Cardiac muscle cell (in vitro differentiated cells and primary cell): Measurements from ENCODE around the gene CSNK1A1. TPM values are rescaled to one million over a fixed set of nuclear protein-coding genes. Genes with fewer than 3 reads are reported as not detected.

Source experiments
- DNase-seq, 2 donors: peaks; one replicate each; pipeline versions ENCODE4 v3.0.0 to v3.0.0-alpha.2; 2010 to 2017; ENCODE audit warnings: low read depth in 1 of 2, low spot score in 1 of 2
- H3K27ac ChIP-seq: fragments of 200-600 bp; sonication (generic); 2 replicates; pipeline ENCODE4 v1.5.1; 2016
- H3K27me3 ChIP-seq: fragments of 200-600 bp; sonication (generic); 2 replicates; pipeline ENCODE4 v1.6.0; 2016; ENCODE audit warnings: control low read depth
- H3K36me3 ChIP-seq: fragments of 200-600 bp; sonication (generic); 2 replicates; pipeline ENCODE4 v1.5.1; 2016; ENCODE audit warnings: control low read depth
- H3K4me1 ChIP-seq: fragments of 200-600 bp; sonication (generic); 2 replicates; pipeline ENCODE4 v1.8.1; 2017; ENCODE audit warnings: low read depth, mild to moderate bottlenecking, mixed run types
- H3K4me3 ChIP-seq: fragments of 200-600 bp; sonication (generic); 2 replicates; pipeline ENCODE4 v1.5.1; 2016; ENCODE audit warnings: mild to moderate bottlenecking
- H3K9me3 ChIP-seq: fragments of 200-600 bp; sonication (generic); 2 replicates; pipeline ENCODE4 v1.5.1; 2017; ENCODE audit warnings: low read depth, mild to moderate bottlenecking, control low read depth
- polyA plus RNA-seq: library from polyadenylated mRNA; unstranded; fragments of >200 nt; fragmentation: Nextera tagmentation; extraction: Ambion mirVana; gene quantifications from 2 replicates; pipeline ENCODE4 v1.2.1, GENCODE V29; 2016
- total RNA-seq: library from RNA; depleted of rRNA; stranded (reverse); fragments of >200 nt; gene quantifications from 2 replicates; pipeline ENCODE4 v1.2.3, GENCODE V29; 2016
- TF ChIP-seq, protein P1 (sequence below): IDR thresholded peaks from 2 replicates; pipeline ENCODE4 v1.5.1; 2012; ENCODE audit warnings: low read depth, mild to moderate bottlenecking, low read length

The CSNK1A1 gene
- total and polyA plus RNA-seq, 2 experiments from 2014 or later = 161 to 286 TPM

DNA sequence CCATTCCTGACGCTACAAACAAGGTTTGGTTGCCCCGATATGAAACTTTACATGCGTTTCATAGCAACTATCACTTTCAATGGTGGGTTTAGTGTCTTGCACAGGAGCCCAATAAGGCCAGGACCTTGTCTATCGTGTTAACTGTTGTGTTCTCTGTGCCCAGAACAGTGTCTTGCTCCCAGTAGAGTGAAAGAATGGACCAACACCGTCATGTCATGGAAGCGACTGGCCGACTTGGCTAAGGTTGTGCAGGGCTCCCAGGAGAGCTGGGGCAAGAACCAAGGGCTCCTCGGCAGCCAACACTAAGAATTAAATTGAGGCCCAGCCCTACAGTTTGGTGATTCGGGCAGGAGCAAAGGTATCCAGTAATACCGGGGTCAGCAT is 29.6 kb upstream of the CSNK1A1 start:
- H3K27ac ChIP-seq = no peak overlapping the region
- H3K9me3 ChIP-seq = no peaks in the 10 kb centered on the region
- H3K27me3 ChIP-seq = peaks cover 6% of the 10 kb centered on the region
- DNase-seq = no peak
- H3K4me1 ChIP-seq = peaks cover 5% of the 10 kb centered on the region
- TF ChIP-seq, protein P1, sequence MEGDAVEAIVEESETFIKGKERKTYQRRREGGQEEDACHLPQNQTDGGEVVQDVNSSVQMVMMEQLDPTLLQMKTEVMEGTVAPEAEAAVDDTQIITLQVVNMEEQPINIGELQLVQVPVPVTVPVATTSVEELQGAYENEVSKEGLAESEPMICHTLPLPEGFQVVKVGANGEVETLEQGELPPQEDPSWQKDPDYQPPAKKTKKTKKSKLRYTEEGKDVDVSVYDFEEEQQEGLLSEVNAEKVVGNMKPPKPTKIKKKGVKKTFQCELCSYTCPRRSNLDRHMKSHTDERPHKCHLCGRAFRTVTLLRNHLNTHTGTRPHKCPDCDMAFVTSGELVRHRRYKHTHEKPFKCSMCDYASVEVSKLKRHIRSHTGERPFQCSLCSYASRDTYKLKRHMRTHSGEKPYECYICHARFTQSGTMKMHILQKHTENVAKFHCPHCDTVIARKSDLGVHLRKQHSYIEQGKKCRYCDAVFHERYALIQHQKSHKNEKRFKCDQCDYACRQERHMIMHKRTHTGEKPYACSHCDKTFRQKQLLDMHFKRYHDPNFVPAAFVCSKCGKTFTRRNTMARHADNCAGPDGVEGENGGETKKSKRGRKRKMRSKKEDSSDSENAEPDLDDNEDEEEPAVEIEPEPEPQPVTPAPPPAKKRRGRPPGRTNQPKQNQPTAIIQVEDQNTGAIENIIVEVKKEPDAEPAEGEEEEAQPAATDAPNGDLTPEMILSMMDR = no peak
- H3K36me3 ChIP-seq = no peaks in the 10 kb centered on the region
- peak overlapping the region; percentile 32 for H3K4me3 ChIP-seq

DNA sequence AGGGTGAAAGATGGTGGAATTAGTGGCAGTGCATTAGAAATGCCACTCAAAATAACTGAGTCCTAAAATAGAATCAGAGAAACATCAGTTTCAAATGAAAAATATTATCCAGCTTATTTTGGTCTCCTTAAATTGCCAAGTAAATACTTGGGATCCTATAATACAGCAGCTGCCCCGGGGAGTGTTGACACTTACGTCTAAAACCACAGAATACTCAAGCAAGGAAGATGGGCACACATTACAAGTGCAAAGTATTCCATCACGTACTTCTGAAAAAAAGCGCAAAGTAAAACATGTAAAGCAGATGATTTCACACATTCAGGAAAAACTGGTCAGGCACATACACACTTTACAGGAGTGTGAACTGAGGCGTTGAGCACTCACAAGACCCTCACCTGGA is 27.7 kb upstream of the CSNK1A1 start:
- Histone ChIP-seq H3K27ac (no peak overlapping the region), H3K9me3 (no peaks in the 10 kb centered on the region), H3K4me3 (no peak overlapping the region), H3K4me1 (peaks cover 5% of the 10 kb centered on the region), H3K36me3 (no peaks in the 10 kb centered on the region), H3K27me3 (peaks cover 9% of the 10 kb centered on the region)
- TF ChIP-seq, protein P1 = no peak
- DNase-seq = no peak

DNA sequence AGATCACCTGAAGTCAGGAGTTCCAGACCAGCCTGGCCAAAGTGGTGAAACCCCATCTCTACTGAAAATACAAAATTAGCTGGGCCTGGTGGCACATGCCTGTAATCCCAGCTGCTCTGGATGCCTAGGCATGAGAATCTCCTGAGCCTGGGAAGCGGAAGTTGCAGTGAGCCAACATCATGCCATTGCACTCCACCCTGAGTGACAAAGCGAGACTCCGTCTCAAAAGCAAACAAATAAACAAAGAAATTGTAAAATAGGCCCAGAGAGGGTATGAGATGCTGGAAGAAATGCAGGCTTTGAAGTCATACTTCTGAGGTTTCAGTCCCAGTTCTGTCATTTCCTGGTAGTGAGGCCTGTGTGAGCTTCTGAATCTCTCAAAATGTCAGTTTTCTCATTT is 24.8 kb upstream of the CSNK1A1 start:
- H3K4me1 ChIP-seq = peaks cover 5% of the 10 kb centered on the region
- no peak overlapping the region for H3K27ac ChIP-seq
- TF ChIP-seq, protein P1 = no peak

DNA sequence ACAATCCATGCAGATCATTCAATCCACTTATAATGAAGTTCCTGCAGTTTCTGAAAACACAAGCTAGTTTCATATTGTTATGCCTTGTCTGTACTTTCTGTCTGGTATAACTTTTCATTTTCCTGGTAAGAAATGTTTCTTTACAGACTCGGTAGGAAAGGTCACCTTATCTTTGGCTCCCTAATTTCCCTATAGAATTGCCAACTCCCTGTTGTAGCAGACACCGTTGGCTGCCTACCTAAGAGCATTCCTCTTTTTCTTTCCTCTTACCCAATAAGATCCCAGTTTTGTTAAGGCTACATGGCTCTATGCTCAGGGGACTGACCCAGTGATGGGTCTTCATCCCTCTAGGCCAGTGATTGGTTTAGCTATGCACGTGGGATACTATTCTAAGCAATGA is 23.9 kb upstream of the CSNK1A1 start:
- Histone ChIP-seq H3K27me3 (peaks cover 3% of the 10 kb centered on the region), H3K9me3 (no peaks in the 10 kb centered on the region), H3K36me3 (no peaks in the 10 kb centered on the region), H3K4me3 (no peak overlapping the region), H3K4me1 (peaks cover 5% of the 10 kb centered on the region), H3K27ac (no peak overlapping the region)
- TF ChIP-seq, protein P1 = no peak
- DNase-seq = no peak

More for the DNA sequence above, 24.8 kb upstream of the CSNK1A1 start:
- Histone ChIP-seq H3K27me3 (peaks cover 9% of the 10 kb centered on the region), H3K36me3 (no peaks in the 10 kb centered on the region), H3K4me3 (no peak overlapping the region), H3K9me3 (no peaks in the 10 kb centered on the region)
- DNase-seq = no peak

DNA sequence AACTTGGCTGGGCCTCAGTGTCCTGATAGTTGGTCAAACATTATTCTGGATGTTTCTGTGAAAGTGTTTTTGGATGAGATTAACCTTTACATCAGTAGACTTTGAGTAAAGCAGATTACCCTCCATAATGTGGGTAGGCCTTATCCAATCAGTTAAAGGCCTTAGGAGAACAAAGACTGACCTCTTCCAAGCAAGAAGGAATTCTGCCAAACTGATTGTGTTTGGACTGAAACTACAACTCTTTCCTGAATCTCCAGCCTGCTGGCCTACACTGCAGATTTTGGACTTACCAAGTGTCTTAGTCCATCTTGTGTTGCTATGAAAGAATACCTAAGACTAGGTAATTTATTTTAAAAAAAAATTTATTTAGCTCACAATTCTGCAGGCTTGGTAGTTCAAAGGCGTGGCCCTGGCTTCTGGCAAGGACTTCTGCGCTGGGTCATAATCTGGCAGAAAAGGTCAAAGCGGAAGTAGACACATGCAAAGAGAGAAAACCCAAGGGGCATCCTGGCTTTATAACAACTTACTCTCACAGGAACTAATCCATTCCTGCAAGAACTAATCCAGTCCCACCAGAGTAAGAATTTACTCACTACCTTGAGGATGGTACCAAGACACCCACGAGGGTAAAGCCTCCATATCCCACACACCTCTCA is 21.5 kb upstream of the CSNK1A1 start:
- no peaks in the 10 kb centered on the region for H3K9me3 ChIP-seq
- TF ChIP-seq, protein P1 = no peak
- no peaks in the 10 kb centered on the region for H3K4me1 ChIP-seq
- DNase-seq = no peak
- H3K27ac ChIP-seq = no peak overlapping the region
- H3K36me3 ChIP-seq = no peaks in the 10 kb centered on the region
- H3K27me3 ChIP-seq = peaks cover 3% of the 10 kb centered on the region
- no peak overlapping the region for H3K4me3 ChIP-seq
